Tongue (tissue), 2 donors: ENCODE measurements around the gene COG4. TPM values are rescaled to one million over a fixed set of nuclear protein-coding genes. Genes with fewer than 3 reads are reported as not detected.
"Not testable (repeated sequence)": the region's sequence is repeated elsewhere in the genome, so short reads cannot be mapped to it uniquely, and the experiment has no call there.

Experiments used
- DNase-seq: peaks from one replicate; pipeline ENCODE4 v3.0.0-alpha.2; 2015
- total RNA-seq: library from RNA; depleted of rRNA; stranded (reverse); fragments of >200 nt; gene quantifications from one replicate; pipeline ENCODE4 v1.2.3, GENCODE V29; 2014

The COG4 gene
- total RNA-seq = 38.7 TPM

DNA sequence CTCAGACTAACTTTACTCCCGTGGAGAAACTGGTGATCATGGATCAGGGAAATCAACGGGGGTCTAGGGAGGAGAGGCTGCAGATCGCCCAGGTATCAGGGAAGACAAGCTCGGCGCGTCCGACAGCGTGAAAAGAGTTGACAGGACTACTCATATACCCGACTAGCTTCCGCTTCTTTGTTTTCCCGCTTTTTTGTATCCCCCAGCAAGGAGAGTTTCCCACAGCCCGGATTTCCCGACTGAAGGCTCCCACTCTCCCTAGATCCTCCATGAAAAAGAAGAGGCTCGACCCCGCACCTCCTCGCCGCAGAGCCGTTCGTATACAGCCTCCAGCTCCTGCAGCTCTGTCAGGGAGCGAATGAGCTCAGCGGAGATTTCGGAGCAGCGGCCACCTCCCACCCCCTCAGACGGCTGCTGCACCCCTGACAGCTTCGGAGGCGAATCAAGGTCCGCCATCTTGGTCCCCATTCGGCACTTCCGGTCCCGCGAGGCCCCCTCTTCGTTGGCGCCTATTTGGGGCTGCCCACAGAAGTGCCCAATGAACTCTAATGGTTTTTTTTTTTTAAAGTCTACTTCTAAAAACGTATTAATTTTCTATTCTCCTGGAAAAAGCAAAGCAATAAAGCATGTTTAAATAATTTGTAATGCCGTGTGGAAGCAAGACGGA lies at the start of gene COG4:
Gene COG4 (minus strand): TSS at position 479 of the 667 bp plus-strand sequence. CDS start 11 bp downstream, at position 468.
- peak; percentile 95 for DNase-seq

GRCh38 chr16:70572926-70573270 lies 49.5 kb upstream of the COG4 start:
- no peak for DNase-seq

DNA sequence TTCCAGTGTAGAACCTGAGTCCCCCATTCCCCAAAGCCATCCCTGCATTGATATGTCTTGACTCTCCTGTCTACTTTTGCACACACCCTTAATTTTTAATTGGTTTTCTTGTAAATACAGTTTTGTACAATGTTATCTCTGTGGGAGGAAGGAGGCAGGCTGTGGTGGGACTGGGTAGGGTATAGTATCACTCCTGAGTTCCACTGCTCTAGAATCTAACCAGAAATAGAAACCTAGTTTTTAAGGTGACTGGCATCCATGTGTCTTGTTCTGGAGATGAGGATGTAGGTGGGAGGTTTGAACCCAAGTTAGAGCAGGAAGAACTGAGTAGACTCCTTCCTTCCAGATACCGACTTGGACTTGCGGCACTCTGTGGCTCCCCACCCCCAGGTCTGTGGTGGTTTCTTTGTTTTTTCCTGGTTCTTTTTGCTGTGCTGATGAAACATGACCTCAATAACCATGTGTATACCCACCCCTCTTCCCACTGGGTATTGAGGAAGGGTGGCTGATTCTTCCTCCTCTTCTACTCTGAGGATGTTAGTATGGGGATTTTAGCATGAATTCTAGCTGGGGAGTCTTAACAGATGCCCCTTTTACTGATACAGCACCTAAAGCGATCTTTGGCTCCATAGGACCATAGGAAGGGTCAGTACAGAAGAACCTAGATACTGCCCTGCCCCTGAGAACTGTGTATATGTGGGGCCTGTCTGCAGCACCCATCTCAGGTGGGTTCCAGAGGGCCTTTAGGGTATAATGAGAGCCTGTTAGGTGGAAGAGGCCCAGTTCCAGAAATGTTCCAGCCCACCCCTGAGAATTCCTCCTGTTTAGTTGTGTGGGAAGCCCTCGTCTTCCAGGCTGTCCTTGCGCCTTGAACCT lies 48.9 kb upstream of the COG4 start:
- no peak for DNase-seq

DNA sequence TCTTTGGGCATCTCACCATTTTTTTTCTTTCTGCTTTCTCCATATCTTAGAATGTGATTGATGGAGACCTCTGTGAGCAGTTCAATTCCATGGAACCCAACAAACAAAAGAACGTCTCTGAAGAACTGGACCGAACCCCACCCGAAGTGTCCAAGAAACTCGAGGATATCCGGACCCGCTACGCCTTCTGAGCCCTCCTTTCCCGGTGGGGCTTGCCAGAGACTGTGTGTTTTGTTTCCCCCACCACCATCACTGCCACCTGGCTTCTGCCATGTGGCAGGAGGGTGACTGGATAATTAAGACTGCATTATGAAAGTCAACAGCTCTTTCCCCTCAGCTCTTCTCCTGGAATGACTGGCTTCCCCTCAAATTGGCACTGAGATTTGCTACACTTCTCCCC lies 48.3 kb upstream of the COG4 start:
- DNase-seq = no peak

DNA sequence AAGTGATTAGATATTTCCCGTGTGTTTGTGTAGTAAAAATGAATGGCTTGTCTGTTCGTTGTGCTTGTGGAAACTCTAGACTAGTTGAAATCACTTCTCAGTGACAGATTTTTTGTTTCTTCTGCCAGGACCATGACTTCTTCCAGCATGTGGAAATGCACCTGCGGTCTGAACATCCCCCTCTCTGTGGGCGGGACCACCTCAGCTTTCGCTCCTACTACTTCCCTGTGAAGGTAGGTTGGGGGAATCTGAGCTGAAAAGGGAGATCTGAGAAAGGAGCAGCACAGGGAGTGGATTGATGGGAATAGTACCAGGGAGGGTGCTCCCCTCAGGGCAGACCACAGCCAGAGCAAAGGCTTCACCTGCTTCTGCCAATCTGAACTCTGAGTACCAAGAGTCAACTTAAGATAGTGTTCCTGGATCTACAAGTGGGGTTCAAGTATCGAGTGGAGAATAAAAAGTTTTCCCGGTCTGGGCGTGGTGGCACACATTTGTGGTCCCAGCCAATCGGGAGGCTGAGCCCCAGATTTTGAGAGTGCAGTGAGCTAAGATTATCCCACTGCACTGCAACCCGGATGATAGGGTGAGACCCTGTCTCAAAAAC lies 47.7 kb upstream of the COG4 start:
- DNase-seq = peak; percentile 38

- DNase-seq = no peak
Measured at GRCh38 chr16:70569752-70570151, 46.4 kb upstream of the COG4 start.

- DNase-seq = no peak
Measured at GRCh38 chr16:70568601-70569237, 45.4 kb upstream of the COG4 start.

- no peak for DNase-seq
Measured at GRCh38 chr16:70565053-70565452, 41.7 kb upstream of the COG4 start.

- no peak for DNase-seq
Measured at GRCh38 chr16:70563636-70564035, 40.3 kb upstream of the COG4 start.

GRCh38 chr16:70561623-70562022 lies 38.3 kb upstream of the COG4 start:
- DNase-seq = no peak

- no peak for DNase-seq
Measured at GRCh38 chr16:70556063-70556462, 32.7 kb upstream of the COG4 start.

DNA sequence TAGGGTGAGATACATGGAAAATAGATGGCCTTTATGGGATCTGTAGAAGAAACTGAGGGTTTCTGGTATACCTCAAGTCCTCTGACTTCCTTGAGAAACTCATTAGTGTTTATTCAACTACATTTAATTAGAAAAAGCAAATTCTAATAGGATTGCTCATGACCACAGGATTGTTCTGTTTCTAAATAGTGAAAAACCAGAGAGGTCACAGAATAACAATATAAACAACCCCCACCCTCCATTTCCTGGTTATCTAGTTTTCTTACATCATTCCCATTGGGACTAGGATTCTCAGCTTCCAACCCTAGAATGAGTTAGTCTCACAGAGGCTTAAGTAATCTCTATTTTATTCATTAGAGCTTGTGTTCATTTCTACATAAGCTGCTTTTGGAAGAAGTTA lies 30.3 kb upstream of the COG4 start:
- DNase-seq = no peak

DNA sequence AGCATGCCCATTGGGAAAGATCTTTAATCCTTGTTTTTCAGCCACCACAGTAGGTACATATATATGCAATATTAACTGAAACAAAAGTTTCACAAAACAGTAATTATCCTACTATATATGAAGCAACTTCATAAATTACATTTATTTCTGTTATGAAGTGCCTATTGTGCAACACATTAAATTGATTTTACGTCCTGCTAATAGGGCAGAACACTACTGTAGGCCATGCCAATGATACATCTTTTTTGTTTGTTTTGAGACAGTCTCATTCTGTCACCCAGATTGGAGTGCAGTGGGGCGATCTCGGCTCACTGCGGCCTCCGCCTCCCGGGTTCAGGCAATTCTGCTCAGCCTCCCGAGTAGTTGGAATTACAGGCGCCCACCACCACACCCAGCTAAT lies 29.3 kb upstream of the COG4 start:
- DNase-seq = no peak

DNA sequence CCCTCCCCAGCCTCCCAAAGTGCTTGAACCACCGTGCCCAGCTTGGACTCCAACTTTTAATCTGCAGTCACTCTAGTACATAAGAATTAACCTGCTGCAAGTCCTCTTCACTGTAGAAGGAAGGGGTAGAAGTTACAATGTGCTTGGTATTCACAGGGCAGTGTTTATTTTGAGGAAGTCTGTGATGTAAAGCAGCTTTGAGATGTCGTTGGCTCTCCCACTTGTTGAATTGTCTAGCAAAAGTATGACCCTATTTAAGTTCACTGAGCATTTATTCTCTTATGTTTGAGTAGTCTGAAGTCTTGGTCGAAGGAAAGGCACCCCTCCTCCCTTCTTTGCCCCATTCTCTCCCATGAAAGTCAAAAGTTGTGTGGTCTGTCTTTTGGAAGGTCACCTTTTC lies 28.4 kb upstream of the COG4 start:
- DNase-seq = no peak

DNA sequence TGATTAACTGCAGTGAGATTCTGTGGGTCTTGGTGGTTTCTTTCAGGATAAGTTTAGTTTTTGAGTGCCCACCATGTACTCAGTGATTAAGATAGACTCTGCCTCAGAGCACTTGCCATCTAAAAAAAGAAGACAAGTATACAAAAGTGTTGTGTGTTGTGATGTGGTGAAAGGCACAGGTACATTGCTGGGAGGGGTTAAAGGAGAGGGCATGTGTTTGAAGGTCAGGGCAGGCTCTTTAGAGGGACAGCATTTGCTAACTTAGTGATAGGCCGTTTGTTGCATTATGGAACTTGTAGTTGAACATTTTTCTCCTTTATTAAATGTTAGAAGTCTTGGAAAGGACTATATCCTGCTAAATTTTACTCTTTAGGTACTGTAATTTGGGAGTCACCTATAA lies 26.7 kb upstream of the COG4 start:
- DNase-seq = no peak

- DNase-seq = no peak
Measured at GRCh38 chr16:70548936-70549335, 25.6 kb upstream of the COG4 start.

- no peak for DNase-seq
Measured at GRCh38 chr16:70544548-70544947, 21.2 kb upstream of the COG4 start.

DNA sequence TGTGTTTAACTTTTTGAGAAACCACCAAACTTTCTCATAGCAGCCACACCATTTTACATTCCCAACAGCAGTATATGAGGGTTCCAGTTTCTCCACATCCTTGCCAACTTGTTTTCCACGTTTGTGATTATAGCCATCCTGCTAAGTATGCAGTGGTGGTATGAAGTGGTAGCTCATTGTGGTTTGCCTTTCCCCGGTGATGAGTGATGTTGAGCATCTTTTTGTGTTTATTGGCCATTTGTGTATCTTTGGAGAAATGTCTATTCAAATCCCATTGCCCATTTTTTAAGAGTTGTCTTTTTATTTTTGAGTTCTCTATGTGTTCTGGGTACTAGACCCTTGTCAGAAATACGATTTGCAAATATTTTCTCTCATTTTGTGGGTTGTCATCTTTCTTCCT lies 17.6 kb upstream of the COG4 start:
- DNase-seq = no peak

DNA sequence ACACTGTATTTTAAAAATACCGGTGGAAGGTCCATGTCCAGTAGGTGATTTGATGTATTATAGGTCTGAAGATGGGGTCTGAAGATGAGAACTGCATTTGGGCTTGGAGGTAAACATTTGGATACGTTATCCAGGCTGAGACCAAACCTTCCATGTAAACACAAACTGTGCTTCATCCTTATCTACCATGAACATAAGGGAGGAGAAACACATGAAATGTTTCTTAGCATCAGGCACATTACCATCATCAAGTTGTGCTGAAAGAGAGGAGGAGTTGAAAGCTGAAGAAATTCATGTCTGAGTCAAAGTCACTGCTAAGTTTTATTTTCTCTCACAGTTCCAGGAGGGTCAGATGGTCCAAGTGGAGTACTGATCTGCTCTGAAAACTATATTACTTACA lies 11.6 kb upstream of the COG4 start:
- DNase-seq = no peak

- not testable (repeated sequence) for DNase-seq
Measured at GRCh38 chr16:70529954-70530353, 6.6 kb upstream of the COG4 start.

GRCh38 chr16:70529051-70529777 lies 5.9 kb upstream of the COG4 start:
- peak; percentile 58 for DNase-seq

DNA sequence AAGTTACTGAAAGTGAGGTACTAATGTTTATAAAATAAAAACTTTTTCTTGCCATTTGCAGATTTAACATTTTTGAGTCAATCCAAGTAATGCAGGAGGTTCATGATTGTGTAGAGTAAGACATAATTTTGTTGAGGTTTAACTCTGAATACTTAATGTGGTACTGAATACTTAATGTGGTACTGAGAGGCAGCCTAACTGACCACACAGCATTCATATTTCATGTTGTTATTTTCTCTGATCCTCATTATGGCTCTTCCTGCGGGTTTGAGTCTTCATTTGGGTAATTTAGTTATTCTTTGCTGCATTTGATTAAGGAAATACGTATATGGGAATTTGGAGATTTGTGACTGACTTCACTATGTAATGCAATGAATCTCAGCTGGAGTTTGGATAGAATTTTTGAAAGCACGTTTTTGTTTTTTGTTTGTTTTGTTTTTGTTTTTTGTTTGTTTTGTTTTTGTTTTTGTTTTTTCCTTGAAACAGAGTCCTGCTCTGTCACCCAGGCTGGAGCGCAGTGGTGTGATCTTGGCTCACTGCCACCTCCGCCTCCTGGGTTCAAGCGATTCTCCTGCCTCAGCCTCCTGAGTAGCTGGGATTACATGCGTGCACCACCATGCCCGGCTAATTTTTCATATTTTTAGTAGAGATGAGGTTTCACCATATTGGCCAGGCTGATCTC lies 4.1 kb upstream of the COG4 start:
- DNase-seq = no peak
